GM12878 (cell line): ENCODE data around the gene BBC3. TPM values are rescaled to one million over a fixed set of nuclear protein-coding genes. Genes with fewer than 3 reads are reported as not detected.

Experiments used
- ATAC-seq: fragments of 200-7000 bp; cut with Tn5 transposase; 3 replicates; pipeline ENCODE4 v1.9.1; 2020; ENCODE audit warnings: mild to moderate bottlenecking, moderate library complexity
- BruUV-seq: library from RNA; stranded (reverse); fragments of 400-500 nt; replicated peaks from 2 replicates; lab custom pipeline; 2021; lab: Mats Ljungman, UMichigan
- CTCF ChIA-PET: fragments of 300-600 bp; sonication (Branson Sonifier 250); formaldehyde crosslinking; extraction: SDS; loops from one replicate; lab custom pipeline; 2021; ENCODE audit warnings: inconsistent platforms; lab: Yijun Ruan, JAX
- POLR2A ChIA-PET: fragments of 350-600 bp; formaldehyde crosslinking; extraction: SDS; loops from one replicate; lab custom pipeline; 2021; ENCODE audit warnings: inconsistent platforms; lab: Charles Lee
- RAD21 ChIA-PET: fragments of 300-600 bp; sonication (Branson Sonifier 250); formaldehyde crosslinking; loops from one replicate; lab custom pipeline; 2023; ENCODE audit warnings: antibody characterized with exemption; ENCODE audit not compliant: unreplicated experiment; lab: Charles Lee
- SMC1A ChIA-PET: fragments of 300-600 bp; sonication (Branson Sonifier 250); formaldehyde crosslinking; loops from one replicate; lab custom pipeline; 2023; ENCODE audit not compliant: unreplicated experiment, uncharacterized antibody; lab: Charles Lee
- DNase-seq: peaks from one replicate; pipeline ENCODE4 v3.0.0-alpha.2; 2011; ENCODE audit warnings: low read depth, low spot score
- FAIRE-seq: peaks from 3 replicates; lab custom pipeline; 2011; peaks lifted over from hg19 to GRCh38; lab: Jason Lieb, UNC
- H2AFZ ChIP-seq: 2 replicates; pipeline ENCODE4 v1.6.0; 2011; ENCODE audit warnings: low read depth, low read length, control low read depth; ENCODE audit not compliant: control insufficient read depth
- H3K27ac ChIP-seq: 2 replicates; pipeline ENCODE4 v1.5.1; 2011; ENCODE audit warnings: control low read depth; ENCODE audit not compliant: control insufficient read depth, insufficient read depth
- H3K27me3 ChIP-seq, 2 experiments: replicated peaks in 1 of 2; 2 replicates each; pipeline versions ENCODE4 v1.6.0 to v1.6.1; 2011; ENCODE audit warnings: low read length in 1 of 2; ENCODE audit not compliant: control insufficient read depth in 2 of 2, insufficient read depth in 2 of 2
- H3K36me3 ChIP-seq, 2 experiments: 2 replicates each; pipeline ENCODE4 v1.5.1; 2011; ENCODE audit warnings: low read length in 1 of 2; ENCODE audit not compliant: control insufficient read depth in 2 of 2, insufficient read depth in 2 of 2
- H3K4me1 ChIP-seq: 2 replicates; pipeline ENCODE4 v1.6.1; 2011; ENCODE audit warnings: mild to moderate bottlenecking, low read length, moderate library complexity, mixed read lengths; ENCODE audit not compliant: control insufficient read depth, insufficient read depth
- H3K4me2 ChIP-seq: 2 replicates; pipeline ENCODE4 v1.6.0; 2011; ENCODE audit warnings: control low read depth; ENCODE audit not compliant: control insufficient read depth, insufficient read depth
- H3K4me3 ChIP-seq: fragments of 200-600 bp; sonication (generic); 2 replicates; pipeline ENCODE4 v1.5.1; 2016
- H3K79me2 ChIP-seq: 2 replicates; pipeline ENCODE4 v1.6.0; 2011; ENCODE audit warnings: low read length; ENCODE audit not compliant: control insufficient read depth, insufficient read depth
- H3K9ac ChIP-seq: 2 replicates; pipeline ENCODE4 v1.8.0; 2011; ENCODE audit warnings: low read length, control low read depth, mixed read lengths; ENCODE audit not compliant: control insufficient read depth, insufficient read depth
- H3K9me3 ChIP-seq: replicated peaks from 3 replicates; pipeline ENCODE4 v1.5.1; 2011; ENCODE audit warnings: mild to moderate bottlenecking, low read length; ENCODE audit not compliant: control insufficient read depth, insufficient read depth
- H4K20me1 ChIP-seq: 2 replicates; pipeline ENCODE4 v1.6.0; 2011; ENCODE audit not compliant: control insufficient read depth, insufficient read depth
- BACH1 ChIP-seq: fragments of 450-650 bp; IDR thresholded peaks from 2 replicates; pipeline ENCODE4 v1.6.1; 2017; ENCODE audit warnings: mild to moderate bottlenecking, borderline replicate concordance
- BHLHE40 ChIP-seq, 2 experiments: fragments of 450-650 bp in 1 of 2; IDR thresholded peaks; 2 replicates each; pipeline ENCODE4 v1.6.1; 2011 to 2017; ENCODE audit warnings: low read depth in 2 of 2, borderline replicate concordance in 1 of 2, improper control_type of control experiment in 1 of 2, low read length in 1 of 2, mild to moderate bottlenecking in 1 of 2
- DPF2 ChIP-seq: fragments of 450-650 bp; IDR thresholded peaks from 2 replicates; pipeline ENCODE4 v1.6.1; 2017; ENCODE audit warnings: mild to moderate bottlenecking
- E2F8 ChIP-seq: fragments of 450-650 bp; IDR thresholded peaks from 2 replicates; pipeline ENCODE4 v1.6.1; 2018; ENCODE audit warnings: mild to moderate bottlenecking, low read depth, moderate library complexity; ENCODE audit not compliant: partially characterized antibody
- EZH2 ChIP-seq: IDR thresholded peaks from 2 replicates; pipeline ENCODE4 v1.6.1; 2012; ENCODE audit warnings: low read depth, mild to moderate bottlenecking, control low read depth, inconsistent platforms, low read length, borderline replicate concordance; ENCODE audit not compliant: control insufficient read depth
- FOS ChIP-seq: IDR thresholded peaks from 3 replicates; pipeline ENCODE4 v1.6.1; 2011; ENCODE audit warnings: borderline replicate concordance; ENCODE audit not compliant: insufficient read length; ENCODE audit errors: extremely low read depth
- GABPA ChIP-seq: IDR thresholded peaks from 2 replicates; pipeline ENCODE4 v1.6.1; 2014; ENCODE audit warnings: antibody characterized with exemption, low read depth, mild to moderate bottlenecking, inconsistent platforms
- IKZF2 ChIP-seq, 2 experiments: fragments of 450-650 bp; IDR thresholded peaks; 2 replicates each; pipeline ENCODE4 v1.6.1; 2017; ENCODE audit warnings: mild to moderate bottlenecking in 2 of 2, moderate library complexity in 2 of 2
- JUNB ChIP-seq: IDR thresholded peaks from 2 replicates; pipeline ENCODE4 v1.6.1; 2016; ENCODE audit warnings: antibody characterized with exemption, mild to moderate bottlenecking
- KAT2A ChIP-seq: conservative IDR thresholded peaks from 2 replicates; pipeline ENCODE4 v1.6.1; 2011; ENCODE audit warnings: low read depth, low read length; ENCODE audit not compliant: control insufficient read depth
- MEF2A ChIP-seq: IDR thresholded peaks from 2 replicates; pipeline ENCODE4 v1.6.1; 2011; ENCODE audit warnings: low read depth, mild to moderate bottlenecking, low read length, moderate library complexity; ENCODE audit not compliant: insufficient read depth
- NR2C2 ChIP-seq: IDR thresholded peaks from 2 replicates; pipeline ENCODE4 v1.6.1; 2011; ENCODE audit warnings: borderline replicate concordance, low read depth; ENCODE audit not compliant: control insufficient read depth, insufficient read length
- POLR2AphosphoS5 ChIP-seq: IDR thresholded peaks from 2 replicates; pipeline ENCODE4 v1.6.1; 2011; ENCODE audit warnings: mild to moderate bottlenecking, low read length, inconsistent platforms
- RFX5 ChIP-seq: IDR thresholded peaks from 2 replicates; pipeline ENCODE4 v1.6.1; 2011; ENCODE audit warnings: low read depth, low read length, improper control_type of control experiment
- SMAD5 ChIP-seq: IDR thresholded peaks from 2 replicates; pipeline ENCODE4 v1.6.1; 2016; ENCODE audit warnings: antibody characterized with exemption, low read depth
- TAF1 ChIP-seq: IDR thresholded peaks from 2 replicates; pipeline ENCODE4 v1.6.1; 2011; ENCODE audit warnings: mild to moderate bottlenecking, low read depth, low read length, borderline replicate concordance
- TBL1XR1 ChIP-seq: IDR thresholded peaks from 2 replicates; pipeline ENCODE4 v1.6.1; 2012; ENCODE audit warnings: low read depth, low read length, improper control_type of control experiment
- TCF7 ChIP-seq: IDR thresholded peaks from 2 replicates; pipeline ENCODE4 v1.6.1; 2014; ENCODE audit warnings: antibody characterized with exemption, borderline replicate concordance
- ZBED1 ChIP-seq: IDR thresholded peaks from 2 replicates; pipeline ENCODE4 v1.6.1; 2016; ENCODE audit warnings: borderline replicate concordance
- ZNF384 ChIP-seq: IDR thresholded peaks from 2 replicates; pipeline ENCODE4 v1.6.1; 2012; ENCODE audit warnings: low read depth, mild to moderate bottlenecking, low read length, improper control_type of control experiment, borderline replicate concordance
- WGBS: methylation state at CpG from one replicate; pipeline ENCODE4 v1.1.6; 2016; ENCODE audit warnings: low lambda C conversion rate; ENCODE audit not compliant: insufficient replicate concordance, insufficient coverage; ENCODE audit errors: missing lambda C conversion rate; 5-methylcytosine and 5-hydroxymethylcytosine counted together
- in situ Hi-C: fragments of 300-500 bp; cut with MboI; formaldehyde crosslinking; loops from 9 replicates; pipeline ENCODE4 v1.14.3; 2018; ENCODE audit warnings: mixed read lengths
- intact Hi-C: fragments of 100-400 bp; cut with micrococcal nuclease; formaldehyde crosslinking; loops from one replicate; pipeline ENCODE4 v1.14.2; 2022; ENCODE audit not compliant: unreplicated experiment
- polyA plus RNA-seq, 11 experiments: library from polyadenylated mRNA; depleted of rRNA in 4 of 11; unstranded in 6 of 11; stranded (reverse) in 5 of 11; fragments of >200 nt; fragmentation: Nextera tagmentation in 4 of 11; fragmentation: Illumina TruSeq in 1 of 11; extraction: Ambion mirVana in 4 of 11; extraction: Trizol in 1 of 11; gene quantifications; 1 replicate in 1 of 11; 2 replicates in 10 of 11; pipeline versions ENCODE4 v1.2.1 to v1.2.3, GENCODE V29; 2011 to 2016; ENCODE audit warnings: inconsistent platforms in 2 of 11, missing spikeins in 2 of 11, low read depth in 1 of 11
- total RNA-seq, 4 experiments: library from RNA; depleted of rRNA in 3 of 4; stranded (reverse); fragments of >200 nt in 3 of 4; fragmentation: Illumina TruSeq in 1 of 4; extraction: Trizol in 1 of 4; gene quantifications; 2 replicates each; pipeline versions ENCODE4 v1.2.1 to v1.2.3, GENCODE V29; 2013 to 2021

BBC3 gene
- total and polyA plus RNA-seq, 10 of the 15 experiments (the other 5 are each of a cell fraction or from before 2014, with no cell fraction given), result 0.10 to 17.9 (median 7.5) TPM

- TF ChIP-seq FOS (no peak), JUNB (no peak), E2F8 (no peak), DPF2 (no peak), GABPA (no peak), TAF1 (no peak), ZNF384 (no peak), RFX5 (no peak)
Observed at GRCh38 chr19:47176071-47176626, 54.9 kb downstream of the BBC3 start (continued).

- CTCF ChIA-PET, result interaction anchor here (0.6 to 1.2 kb wide), 4 partner anchors 38 to 419 kb away, joined by 3 to 4 read pairs (median 3); partner anchors contain the start of gene KPTN
- no peak for TF ChIP-seq NR2C2
- no peak for TF ChIP-seq TCF7
- no peak for TF ChIP-seq SMAD5
- no peak for TF ChIP-seq BACH1
- TF ChIP-seq POLR2AphosphoS5, result no peak
- TF ChIP-seq BHLHE40 (IDR thresholded peaks at IDR 0.05; ENCODE audit: borderline replicate concordance in 1 of 2, low read depth in 2 of 2, low read length in 1 of 2), result no peak
- TF ChIP-seq KAT2A, result no peak
- no peak for TF ChIP-seq ZBED1
- TF ChIP-seq MEF2A, result no peak
- TF ChIP-seq IKZF2 (IDR thresholded peaks at IDR 0.05), result no peak
- no peak for TF ChIP-seq TBL1XR1
- TF ChIP-seq EZH2, result no peak
Observed at GRCh38 chr19:47172666-47173455, 58.1 kb downstream of the BBC3 start.

More at GRCh38 chr19:47172666-47173455, 58.1 kb downstream of the BBC3 start:
- FAIRE-seq, result no peak
- Histone ChIP-seq H3K36me3 (peaks cover 20 to 24% of the 10 kb centered on the region in 2 experiments; a peak in 3 of 4 replicates), H4K20me1 (no peaks in the 10 kb centered on the region), H3K4me1 (peaks cover 8% of the 10 kb centered on the region), H3K4me2 (no peak overlapping the region), H3K79me2 (peaks cover 2% of the 10 kb centered on the region; the same call in 1 of the 2 replicates), H3K4me3 (no peak overlapping the region), H3K27ac (no peak overlapping the region), H3K9ac (no peak overlapping the region), H3K9me3 (no peaks in the 10 kb centered on the region), H2AFZ (no peak overlapping the region), H3K27me3 (no peaks in the 10 kb centered on the region)
- ATAC-seq, result no peak
- ChIA-PET SMC1A (interaction anchor here (1.0 kb wide), 1 partner anchor 16 kb away, joined by 3 read pairs; no protein-coding TSS in a partner anchor), POLR2A (no interaction called here), RAD21 (interaction anchor here (0.6 kb wide), 1 partner anchor 34 kb away, joined by 3 read pairs; no protein-coding TSS in a partner anchor)
- DNase-seq, result no peak
- BruUV-seq, result no TSS peak
- WGBS, result 95% methylated on average over 19 of the region's 19 CpGs
- intact Hi-C loops, result no loop called here
- in situ Hi-C loops, result no loop called here
